22Rv1 (cell line): Measurements from ENCODE around the gene ZNF835.

Experiments used
- H3K27ac ChIP-seq: fragments of 450-650 bp; 2 replicates; pipeline ENCODE4 v1.5.1; 2017
- CTCF ChIP-seq: fragments of 450-650 bp; IDR thresholded peaks from 2 replicates; pipeline ENCODE4 v1.5.1; 2017; ENCODE audit warnings: mild to moderate bottlenecking
- ZFX ChIP-seq: fragments of 450-650 bp; IDR thresholded peaks from 2 replicates; pipeline ENCODE4 v1.6.1; 2017; ENCODE audit warnings: antibody characterized with exemption, borderline replicate concordance

ZNF835 gene

GRCh38 chr19:56617531-56617930 is 54.0 kb downstream of the ZNF835 start:
- no peak overlapping the region for H3K27ac ChIP-seq
- TF ChIP-seq CTCF, result no peak
- TF ChIP-seq ZFX, result no peak

GRCh38 chr19:56613639-56614038 is 57.9 kb downstream of the ZNF835 start:
- TF ChIP-seq ZFX (no peak), CTCF (no peak)
- no peak overlapping the region for H3K27ac ChIP-seq

GRCh38 chr19:56612737-56613136 is 58.8 kb downstream of the ZNF835 start:
- TF ChIP-seq ZFX, result no peak
- no peak for TF ChIP-seq CTCF
- no peak overlapping the region for H3K27ac ChIP-seq
